Measurements from ENCODE around the gene GAL3ST2.
A peak's percentile ranks its signal among the peaks of the same experiment; 100 is the strongest.

GAL3ST2 gene

DNA sequence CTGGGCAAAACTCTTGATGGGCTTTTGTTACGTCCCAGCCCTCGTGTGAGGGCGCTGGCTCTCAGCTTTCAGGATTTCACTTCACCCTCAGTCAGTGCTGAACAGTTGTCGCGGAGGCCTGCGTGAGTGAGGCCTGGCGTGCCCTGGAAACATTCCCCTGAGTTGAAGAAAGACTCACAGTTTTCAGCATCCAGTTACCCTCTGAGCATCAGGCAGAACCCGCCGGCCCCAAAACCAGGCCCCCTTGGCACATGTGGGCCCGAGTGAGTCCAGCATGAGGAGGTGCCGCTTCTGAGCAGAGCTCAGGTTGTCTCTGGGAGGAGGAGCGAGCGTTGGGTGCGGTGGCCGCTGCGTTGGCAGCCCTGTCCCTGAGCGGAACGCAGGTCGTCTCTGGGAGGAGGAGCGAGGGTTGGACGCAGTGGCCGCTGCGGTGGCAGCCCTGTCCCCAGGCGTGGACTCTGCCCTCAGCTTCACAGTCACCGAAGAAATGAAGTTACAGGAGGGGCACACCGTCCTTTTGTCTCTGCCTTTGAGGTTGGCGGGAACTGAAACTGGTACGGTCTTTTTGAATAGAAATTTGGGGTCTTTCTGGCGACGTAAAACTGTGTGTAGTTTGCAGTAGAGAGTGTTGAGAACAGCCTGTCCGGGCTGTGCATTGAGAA is 32.2 kb downstream of the GAL3ST2 start, which contains the start of gene NEU4:
TSS of gene NEU4 (plus strand) at position 473 of the 662 bp plus-strand sequence. CDS start 5,292 bp downstream, outside the sequence.
- Histone ChIP-seq H3K27ac (ENCODE audit: poor library complexity, severe bottlenecking) (no peak within 1 kb of the TSS), H3K9me3 (ENCODE audit: severe bottlenecking) (no peaks in the 10 kb centered on the region), H3K4me1 (ENCODE audit: insufficient read depth, poor library complexity, severe bottlenecking) (no peaks in the 10 kb centered on the region), H3K4me3 (ENCODE audit: severe bottlenecking) (no peak within 1 kb of the TSS), H3K36me3 (ENCODE audit: low read depth) (no peaks in the 10 kb centered on the region), H3K27me3 (ENCODE audit: insufficient read depth, poor library complexity, severe bottlenecking) (peaks cover 9% of the 10 kb centered on the region)
- TF ChIP-seq, protein P1, sequence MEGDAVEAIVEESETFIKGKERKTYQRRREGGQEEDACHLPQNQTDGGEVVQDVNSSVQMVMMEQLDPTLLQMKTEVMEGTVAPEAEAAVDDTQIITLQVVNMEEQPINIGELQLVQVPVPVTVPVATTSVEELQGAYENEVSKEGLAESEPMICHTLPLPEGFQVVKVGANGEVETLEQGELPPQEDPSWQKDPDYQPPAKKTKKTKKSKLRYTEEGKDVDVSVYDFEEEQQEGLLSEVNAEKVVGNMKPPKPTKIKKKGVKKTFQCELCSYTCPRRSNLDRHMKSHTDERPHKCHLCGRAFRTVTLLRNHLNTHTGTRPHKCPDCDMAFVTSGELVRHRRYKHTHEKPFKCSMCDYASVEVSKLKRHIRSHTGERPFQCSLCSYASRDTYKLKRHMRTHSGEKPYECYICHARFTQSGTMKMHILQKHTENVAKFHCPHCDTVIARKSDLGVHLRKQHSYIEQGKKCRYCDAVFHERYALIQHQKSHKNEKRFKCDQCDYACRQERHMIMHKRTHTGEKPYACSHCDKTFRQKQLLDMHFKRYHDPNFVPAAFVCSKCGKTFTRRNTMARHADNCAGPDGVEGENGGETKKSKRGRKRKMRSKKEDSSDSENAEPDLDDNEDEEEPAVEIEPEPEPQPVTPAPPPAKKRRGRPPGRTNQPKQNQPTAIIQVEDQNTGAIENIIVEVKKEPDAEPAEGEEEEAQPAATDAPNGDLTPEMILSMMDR (IDR thresholded peaks at IDR 0.05; ENCODE audit: poor library complexity, severe bottlenecking): no peak
- DNase-seq (ENCODE audit: low spot score) (no peak), ATAC-seq (ENCODE audit: low read depth) (no peak)

DNA sequence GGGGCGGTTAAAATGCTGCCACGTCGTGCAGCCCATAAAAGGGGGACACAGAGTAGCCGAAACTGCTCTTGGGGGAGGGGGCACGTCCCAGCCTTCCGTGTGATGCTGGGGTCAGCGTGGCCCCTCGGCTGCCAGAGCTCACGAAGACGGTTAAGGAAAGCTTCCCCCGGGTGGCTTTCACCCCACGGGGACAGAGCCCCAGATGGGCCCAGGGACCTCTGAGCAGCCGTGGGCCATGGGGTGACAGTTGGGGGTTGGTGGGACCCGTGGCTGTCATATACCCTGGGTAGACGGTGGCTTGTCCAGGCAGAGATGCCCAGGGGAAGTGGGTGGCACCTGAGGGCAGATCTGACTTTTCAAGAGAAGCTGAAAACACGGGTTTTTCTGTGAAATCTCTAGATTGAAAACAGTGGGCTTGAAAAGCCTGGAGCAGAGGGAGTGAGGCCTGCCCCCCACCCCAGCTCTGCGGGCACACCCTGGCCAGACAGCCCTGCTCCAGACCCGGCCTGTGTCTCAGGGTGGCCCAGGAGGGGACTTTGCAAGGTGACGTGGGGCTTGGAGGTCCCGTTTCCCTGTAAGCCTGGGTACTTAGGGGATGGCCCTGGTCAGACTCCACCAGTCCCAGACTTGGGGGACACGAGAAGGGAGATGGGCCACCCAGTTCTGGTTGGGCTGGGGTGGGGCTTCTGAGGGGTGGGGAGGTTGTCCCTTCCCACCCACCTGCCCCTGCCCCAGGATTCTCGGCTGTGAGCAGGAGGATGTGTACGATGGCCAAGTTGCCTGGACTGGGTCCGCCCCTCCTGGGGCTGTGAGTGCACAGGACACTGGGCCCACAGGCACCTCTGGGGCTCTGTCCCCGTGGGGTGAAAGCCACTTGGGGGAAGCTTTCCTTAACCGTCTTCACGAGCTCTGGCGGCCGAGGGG is 33.0 kb downstream of the GAL3ST2 start:
- DNase-seq (ENCODE audit: low spot score) (no peak), ATAC-seq (ENCODE audit: low read depth) (no peak)
- H3K27ac ChIP-seq (ENCODE audit: poor library complexity, severe bottlenecking): no peak overlapping the region

DNA sequence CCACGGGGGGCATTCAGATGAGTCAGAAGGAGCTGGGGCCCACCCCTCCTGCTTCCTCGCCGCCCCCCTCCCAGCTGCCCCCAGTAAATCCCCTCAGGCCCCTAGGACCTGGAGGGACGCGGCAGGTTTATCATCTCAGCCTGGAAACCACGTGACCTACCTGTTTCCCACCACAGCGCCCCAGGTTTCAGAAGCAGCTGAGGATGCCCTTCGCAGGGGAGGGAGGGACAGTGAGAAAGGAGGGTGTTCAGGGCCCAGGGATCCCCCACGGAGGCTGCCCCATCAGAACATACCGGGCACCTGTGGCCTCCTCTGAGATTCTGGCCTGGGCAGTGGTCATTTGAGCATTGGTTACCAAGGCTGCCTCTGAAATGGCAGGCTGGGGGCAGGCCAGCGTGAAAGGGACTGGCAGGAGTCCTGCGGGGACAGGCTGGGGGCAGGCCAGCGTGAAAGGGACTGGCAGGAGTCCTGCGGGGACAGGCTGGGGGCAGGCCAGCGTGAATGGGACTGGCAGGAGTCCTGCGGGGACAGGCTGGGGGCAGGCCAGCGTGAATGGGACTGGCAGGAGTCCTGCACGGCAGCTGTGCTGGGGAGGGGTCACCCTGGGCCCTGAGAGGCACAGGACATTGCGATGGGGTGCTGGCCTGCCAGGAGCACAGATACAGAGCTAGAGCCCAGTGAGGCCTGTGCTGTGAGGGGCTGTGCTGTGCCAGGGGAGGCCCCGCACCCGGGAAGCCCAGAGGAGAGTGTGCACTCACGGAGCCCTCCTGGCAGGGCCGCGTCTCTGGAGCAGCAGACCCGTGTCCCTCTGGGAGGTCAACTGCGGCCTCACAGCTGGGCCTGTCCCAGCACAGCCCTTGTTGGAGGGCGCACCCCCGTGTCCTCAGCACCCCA is 33.9 kb downstream of the GAL3ST2 start:
- Histone ChIP-seq H3K36me3 (ENCODE audit: low read depth) (no peaks in the 10 kb centered on the region), H3K27ac (ENCODE audit: poor library complexity, severe bottlenecking) (no peak overlapping the region), H3K4me1 (ENCODE audit: insufficient read depth, poor library complexity, severe bottlenecking) (no peaks in the 10 kb centered on the region), H3K27me3 (ENCODE audit: insufficient read depth, poor library complexity, severe bottlenecking) (no peaks in the 10 kb centered on the region), H3K4me3 (ENCODE audit: severe bottlenecking) (no peak overlapping the region), H3K9me3 (ENCODE audit: severe bottlenecking) (no peaks in the 10 kb centered on the region)
- TF ChIP-seq, protein P1 (IDR thresholded peaks at IDR 0.05; ENCODE audit: poor library complexity, severe bottlenecking): no peak
- ATAC-seq (ENCODE audit: low read depth) (peak; percentile 32; the same call in 2 of the 3 replicates), DNase-seq (ENCODE audit: low spot score) (no peak)

More for the DNA sequence above, 33.0 kb downstream of the GAL3ST2 start:
- TF ChIP-seq, protein P1 (IDR thresholded peaks at IDR 0.05; ENCODE audit: poor library complexity, severe bottlenecking): no peak
- H3K9me3 ChIP-seq (ENCODE audit: severe bottlenecking): no peaks in the 10 kb centered on the region
- peaks cover 2% of the 10 kb centered on the region for H3K27me3 ChIP-seq (ENCODE audit: insufficient read depth, poor library complexity, severe bottlenecking)
- H3K36me3 ChIP-seq (ENCODE audit: low read depth): no peaks in the 10 kb centered on the region
- no peak overlapping the region for H3K4me3 ChIP-seq (ENCODE audit: severe bottlenecking)
- no peaks in the 10 kb centered on the region for H3K4me1 ChIP-seq (ENCODE audit: insufficient read depth, poor library complexity, severe bottlenecking)

DNA sequence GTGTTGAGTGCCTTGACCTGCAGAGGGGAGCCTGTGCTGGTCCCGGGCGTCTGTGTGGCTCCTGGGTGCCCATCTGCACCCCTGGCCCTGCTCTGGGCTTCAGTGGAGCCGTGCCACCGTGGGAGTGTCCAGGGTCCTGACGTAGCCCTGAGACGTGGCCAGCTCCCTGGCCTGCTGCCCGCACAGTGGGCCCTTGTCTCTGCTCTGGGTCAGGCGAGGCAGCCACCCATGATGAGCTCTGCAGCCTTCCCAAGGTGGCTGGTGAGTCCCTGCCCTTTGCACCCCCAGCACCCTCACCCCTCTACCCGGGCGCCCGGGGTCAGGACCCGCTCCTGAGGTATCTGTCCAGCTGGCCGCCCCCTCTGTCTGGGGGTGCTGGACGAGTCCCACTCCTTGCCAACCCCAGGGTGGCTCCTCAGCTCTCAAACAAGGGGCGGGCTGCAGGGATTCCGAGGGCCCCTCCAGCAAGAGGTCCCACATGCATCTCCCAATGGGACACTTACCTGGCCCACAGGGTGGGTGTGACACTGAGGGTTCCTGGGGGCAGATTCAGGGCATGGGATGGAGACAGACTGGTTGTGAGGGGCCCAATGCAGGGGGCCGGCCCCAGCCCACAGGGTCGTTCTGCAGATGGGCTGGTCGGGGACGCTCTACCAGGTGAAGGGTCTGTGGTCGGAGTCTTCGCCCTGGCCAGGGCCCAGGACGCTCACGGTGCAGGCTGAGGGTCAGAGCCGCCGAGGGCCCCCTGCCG is 34.8 kb downstream of the GAL3ST2 start:
- ATAC-seq (ENCODE audit: low read depth): no peak; the same call in 2 of the 3 replicates
- Histone ChIP-seq H3K9me3 (ENCODE audit: severe bottlenecking) (no peaks in the 10 kb centered on the region), H3K27ac (ENCODE audit: poor library complexity, severe bottlenecking) (no peak overlapping the region), H3K27me3 (ENCODE audit: insufficient read depth, poor library complexity, severe bottlenecking) (no peaks in the 10 kb centered on the region), H3K4me3 (ENCODE audit: severe bottlenecking) (no peak overlapping the region), H3K36me3 (ENCODE audit: low read depth) (no peaks in the 10 kb centered on the region), H3K4me1 (ENCODE audit: insufficient read depth, poor library complexity, severe bottlenecking) (no peaks in the 10 kb centered on the region)
- TF ChIP-seq, protein P1 (IDR thresholded peaks at IDR 0.05; ENCODE audit: poor library complexity, severe bottlenecking): no peak
- DNase-seq (ENCODE audit: low spot score): no peak
